HUES64 (cell line): ENCODE results near the gene TRIAP1.

Experiments
- H3K27ac ChIP-seq: 2 replicates; pipeline ENCODE4 v1.7.0; 2013; ENCODE audit warnings: low read depth, low read length, inconsistent platforms
- H3K27me3 ChIP-seq: 2 replicates; pipeline ENCODE4 v1.6.1; 2013; ENCODE audit warnings: mild to moderate bottlenecking, low read length; ENCODE audit not compliant: insufficient read depth
- H3K36me3 ChIP-seq: 2 replicates; pipeline ENCODE4 v1.6.1; 2013; ENCODE audit warnings: mild to moderate bottlenecking, low read length; ENCODE audit not compliant: insufficient read depth
- H3K4me1 ChIP-seq: 2 replicates; pipeline ENCODE4 v1.6.1; 2013; ENCODE audit warnings: mild to moderate bottlenecking, low read length, moderate library complexity; ENCODE audit not compliant: insufficient read depth
- H3K4me3 ChIP-seq: 2 replicates; pipeline ENCODE4 v1.5.1; 2013; ENCODE audit warnings: mild to moderate bottlenecking, low read length, moderate library complexity
- H3K9ac ChIP-seq: 2 replicates; pipeline ENCODE4 v1.6.1; 2013; ENCODE audit warnings: mild to moderate bottlenecking, low read depth, low read length
- H3K9me3 ChIP-seq: 2 replicates; pipeline ENCODE4 v1.6.1; 2013; ENCODE audit warnings: low read depth, low read length; ENCODE audit not compliant: insufficient read depth
- WGBS: fragments of 150-250, 120-280 bp; methylation state at CpG from one replicate; pipeline ENCODE4 v1.1.7; 2013; ENCODE audit warnings: missing lambda C conversion rate; 5-methylcytosine and 5-hydroxymethylcytosine counted together

Gene TRIAP1

GRCh38 chr12:120425797-120426196 is 20.4 kb downstream of the TRIAP1 start:
- 97% methylated on average over 2 of the region's 3 CpGs for WGBS
- H3K9me3 ChIP-seq: no peaks in the 10 kb centered on the region

GRCh38 chr12:120422892-120423456 is 23.2 kb downstream of the TRIAP1 start:
- Histone ChIP-seq H3K4me3 (no peak overlapping the region), H3K9me3 (no peaks in the 10 kb centered on the region)
- 87% methylated on average over 7 of the region's 7 CpGs for WGBS

More at GRCh38 chr12:120425797-120426196, 20.4 kb downstream of the TRIAP1 start:
- H3K9ac ChIP-seq: no peak overlapping the region
- H3K27me3 ChIP-seq: no peaks in the 10 kb centered on the region
- no peaks in the 10 kb centered on the region for H3K36me3 ChIP-seq
- no peak overlapping the region for H3K27ac ChIP-seq
- no peak overlapping the region for H3K4me3 ChIP-seq
- no peaks in the 10 kb centered on the region for H3K4me1 ChIP-seq

GRCh38 chr12:120421701-120422100 is 24.5 kb downstream of the TRIAP1 start:
- no peaks in the 10 kb centered on the region for H3K4me1 ChIP-seq
- H3K36me3 ChIP-seq: no peaks in the 10 kb centered on the region
- no peak overlapping the region for H3K9ac ChIP-seq
- H3K4me3 ChIP-seq: no peak overlapping the region
- no peaks in the 10 kb centered on the region for H3K9me3 ChIP-seq
- no peaks in the 10 kb centered on the region for H3K27me3 ChIP-seq
- WGBS: 79% methylated on average over 4 of the region's 4 CpGs
- no peak overlapping the region for H3K27ac ChIP-seq

More at GRCh38 chr12:120422892-120423456, 23.2 kb downstream of the TRIAP1 start:
- H3K27me3 ChIP-seq: no peaks in the 10 kb centered on the region
- no peak overlapping the region for H3K27ac ChIP-seq
- H3K36me3 ChIP-seq: no peaks in the 10 kb centered on the region
- H3K9ac ChIP-seq: no peak overlapping the region
- no peaks in the 10 kb centered on the region for H3K4me1 ChIP-seq

GRCh38 chr12:120417917-120418580 is 28.1 kb downstream of the TRIAP1 start:
- Histone ChIP-seq H3K9ac (no peak overlapping the region), H3K27ac (no peak overlapping the region), H3K27me3 (no peaks in the 10 kb centered on the region), H3K9me3 (no peaks in the 10 kb centered on the region), H3K4me1 (peaks cover 12% of the 10 kb centered on the region), H3K36me3 (no peaks in the 10 kb centered on the region), H3K4me3 (no peak overlapping the region)
- WGBS: 94% methylated on average over 4 of the region's 4 CpGs

- Histone ChIP-seq H3K27me3 (no peaks in the 10 kb centered on the region), H3K27ac (no peak overlapping the region), H3K36me3 (no peaks in the 10 kb centered on the region), H3K4me1 (peaks cover 15% of the 10 kb centered on the region), H3K4me3 (no peak overlapping the region), H3K9me3 (no peaks in the 10 kb centered on the region), H3K9ac (no peak overlapping the region)
- WGBS: 87% methylated on average over 7 of the region's 7 CpGs
These were observed 29.5 kb downstream of the TRIAP1 start for GRCh38 chr12:120416490-120417216.

GRCh38 chr12:120413901-120414695 is 32.1 kb downstream of the TRIAP1 start:
- Histone ChIP-seq H3K27me3 (no peaks in the 10 kb centered on the region), H3K4me3 (peak overlapping the region; percentile 38; the same call in 1 of the 2 replicates), H3K4me1 (peaks cover 15% of the 10 kb centered on the region), H3K27ac (peak overlapping the region; percentile 96), H3K9ac (peak overlapping the region; percentile 72), H3K36me3 (no peaks in the 10 kb centered on the region), H3K9me3 (no peaks in the 10 kb centered on the region)
- 11% methylated on average over 13 of the region's 13 CpGs for WGBS

GRCh38 chr12:120412421-120412820 is 33.8 kb downstream of the TRIAP1 start:
- H3K27me3 ChIP-seq: no peaks in the 10 kb centered on the region
- peaks cover 15% of the 10 kb centered on the region for H3K4me1 ChIP-seq
- H3K9me3 ChIP-seq: no peaks in the 10 kb centered on the region
- no peaks in the 10 kb centered on the region for H3K36me3 ChIP-seq
- no peak overlapping the region for H3K4me3 ChIP-seq
- no peak overlapping the region for H3K27ac ChIP-seq
- WGBS: 92% methylated on average over 6 of the region's 7 CpGs
- no peak overlapping the region for H3K9ac ChIP-seq

GRCh38 chr12:120408771-120409170 is 37.4 kb downstream of the TRIAP1 start:
- H3K9ac ChIP-seq: no peak overlapping the region
- no peaks in the 10 kb centered on the region for H3K36me3 ChIP-seq
- 95% methylated on average over 11 of the region's 11 CpGs for WGBS
- no peaks in the 10 kb centered on the region for H3K9me3 ChIP-seq
- H3K4me3 ChIP-seq: no peak overlapping the region
- H3K27ac ChIP-seq: no peak overlapping the region
- H3K27me3 ChIP-seq: no peaks in the 10 kb centered on the region
- H3K4me1 ChIP-seq: peaks cover 10% of the 10 kb centered on the region

GRCh38 chr12:120406553-120406952 is 39.6 kb downstream of the TRIAP1 start:
- no peaks in the 10 kb centered on the region for H3K36me3 ChIP-seq
- H3K27ac ChIP-seq: no peak overlapping the region
- H3K9ac ChIP-seq: no peak overlapping the region
- H3K27me3 ChIP-seq: no peaks in the 10 kb centered on the region
- H3K9me3 ChIP-seq: no peaks in the 10 kb centered on the region
- H3K4me3 ChIP-seq: no peak overlapping the region
- 95% methylated on average over 3 of the region's 3 CpGs for WGBS
- no peaks in the 10 kb centered on the region; the same call in 1 of the 2 replicates for H3K4me1 ChIP-seq

GRCh38 chr12:120406069-120406468 is 40.1 kb downstream of the TRIAP1 start:
- H3K27me3 ChIP-seq: no peaks in the 10 kb centered on the region
- H3K9me3 ChIP-seq: no peaks in the 10 kb centered on the region
- 97% methylated on average over 3 of the region's 3 CpGs for WGBS
- no peak overlapping the region for H3K4me3 ChIP-seq
- no peaks in the 10 kb centered on the region for H3K36me3 ChIP-seq
- H3K27ac ChIP-seq: no peak overlapping the region
- H3K4me1 ChIP-seq: no peaks in the 10 kb centered on the region; the same call in 1 of the 2 replicates
- H3K9ac ChIP-seq: no peak overlapping the region

GRCh38 chr12:120404271-120404670 is 41.9 kb downstream of the TRIAP1 start:
- H3K4me3 ChIP-seq: no peak overlapping the region
- H3K36me3 ChIP-seq: no peaks in the 10 kb centered on the region
- H3K27me3 ChIP-seq: no peaks in the 10 kb centered on the region
- H3K27ac ChIP-seq: no peak overlapping the region
- H3K9me3 ChIP-seq: no peaks in the 10 kb centered on the region
- no peak overlapping the region for H3K9ac ChIP-seq
- WGBS: 90% methylated on average over 1 of the region's 1 CpG
- H3K4me1 ChIP-seq: no peaks in the 10 kb centered on the region; the same call in 1 of the 2 replicates
